ENCODE data around the gene ENO4.

- TF ChIP-seq, protein P1, sequence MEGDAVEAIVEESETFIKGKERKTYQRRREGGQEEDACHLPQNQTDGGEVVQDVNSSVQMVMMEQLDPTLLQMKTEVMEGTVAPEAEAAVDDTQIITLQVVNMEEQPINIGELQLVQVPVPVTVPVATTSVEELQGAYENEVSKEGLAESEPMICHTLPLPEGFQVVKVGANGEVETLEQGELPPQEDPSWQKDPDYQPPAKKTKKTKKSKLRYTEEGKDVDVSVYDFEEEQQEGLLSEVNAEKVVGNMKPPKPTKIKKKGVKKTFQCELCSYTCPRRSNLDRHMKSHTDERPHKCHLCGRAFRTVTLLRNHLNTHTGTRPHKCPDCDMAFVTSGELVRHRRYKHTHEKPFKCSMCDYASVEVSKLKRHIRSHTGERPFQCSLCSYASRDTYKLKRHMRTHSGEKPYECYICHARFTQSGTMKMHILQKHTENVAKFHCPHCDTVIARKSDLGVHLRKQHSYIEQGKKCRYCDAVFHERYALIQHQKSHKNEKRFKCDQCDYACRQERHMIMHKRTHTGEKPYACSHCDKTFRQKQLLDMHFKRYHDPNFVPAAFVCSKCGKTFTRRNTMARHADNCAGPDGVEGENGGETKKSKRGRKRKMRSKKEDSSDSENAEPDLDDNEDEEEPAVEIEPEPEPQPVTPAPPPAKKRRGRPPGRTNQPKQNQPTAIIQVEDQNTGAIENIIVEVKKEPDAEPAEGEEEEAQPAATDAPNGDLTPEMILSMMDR (IDR thresholded peaks at IDR 0.05): peak in 1 of 3 experiments; percentile 36
- TF ChIP-seq POLR2A (IDR thresholded peaks at IDR 0.05; ENCODE audit: low read depth): no peak
- no peak for TF ChIP-seq EP300 (IDR thresholded peaks at IDR 0.05)
These were observed 39.7 kb upstream of the ENO4 start for GRCh38 chr10:116809483-116810119.
